HCT116 (cell line): ENCODE results near the gene CNTROB. TPM values are rescaled to one million over a fixed set of nuclear protein-coding genes. Genes with fewer than 3 reads are reported as not detected.

ENCODE experiments used
- ATAC-seq: fragments of 200-7000 bp; cut with Tn5 transposase; 2 replicates; pipeline ENCODE4 v1.9.1; 2020; ENCODE audit warnings: mild to moderate bottlenecking, moderate library complexity
- BruUV-seq: library from RNA; stranded (reverse); fragments of 400-500 nt; replicated peaks from 2 replicates; lab custom pipeline; 2021; lab: Mats Ljungman, UMichigan
- CTCF ChIA-PET: fragments of 300-600 bp; sonication (Branson Sonifier 250); formaldehyde crosslinking; loops from one replicate; lab custom pipeline; 2021; ENCODE audit warnings: antibody characterized with exemption; lab: Charles Lee
- POLR2A ChIA-PET: fragments of 300-600, 350-600 bp; sonication (Branson Sonifier 250); formaldehyde crosslinking; loops from one replicate; lab custom pipeline; 2021; ENCODE audit warnings: antibody characterized with exemption; lab: Charles Lee
- RAD21 ChIA-PET, 2 experiments: fragments of 300-600 bp; sonication (Branson Sonifier 250); formaldehyde crosslinking; loops; one replicate each; lab custom pipeline; 2023; ENCODE audit warnings: low total read pairs in 2 of 2; ENCODE audit not compliant: uncharacterized antibody in 2 of 2, unreplicated experiment in 2 of 2, low non-redundant PET in 1 of 2; lab: Charles Lee
- DNase-seq: peaks from one replicate; pipeline ENCODE4 v3.0.0-alpha.2; 2010; ENCODE audit warnings: low read depth, low spot score
- H2AFZ ChIP-seq: fragments of 200-600 bp; shearing (Covaris generic), sonication (generic); 2 replicates; pipeline ENCODE4 v1.6.1; 2017; ENCODE audit warnings: low read depth, mixed run types, mixed read lengths, antibody characterized with exemption, low read length; ENCODE audit not compliant: poor library complexity, severe bottlenecking
- H3K27ac ChIP-seq: 2 replicates; pipeline ENCODE4 v1.5.1; 2012; ENCODE audit warnings: low read depth, low read length
- H3K27me3 ChIP-seq: fragments of 200-600 bp; sonication (generic); 2 replicates; pipeline ENCODE4 v1.6.1; 2016; ENCODE audit warnings: mixed run types, low read length, mixed read lengths; ENCODE audit not compliant: insufficient read depth
- H3K36me3 ChIP-seq, 2 experiments: fragments of 200-500 bp in 1 of 2; fragments of 200-600 bp in 1 of 2; sonication (Bioruptor generic) in 1 of 2; sonication (generic) in 1 of 2; 2 replicates each; pipeline versions ENCODE4 v1.5.1 to v1.6.1; 2014 to 2016; ENCODE audit warnings: low read length in 2 of 2, inconsistent platforms in 1 of 2, mixed read lengths in 1 of 2, mixed run types in 1 of 2; ENCODE audit not compliant: insufficient read depth in 2 of 2, control insufficient read depth in 1 of 2
- H3K4me1 ChIP-seq, 2 experiments: fragments of 200-600 bp in 1 of 2; sonication (generic) in 1 of 2; 2 replicates each; pipeline versions ENCODE4 v1.5.1 to v1.6.1; 2012 to 2017; ENCODE audit warnings: low read length in 2 of 2, inconsistent platforms in 1 of 2, mild to moderate bottlenecking in 1 of 2, mixed read lengths in 1 of 2, mixed run types in 1 of 2, moderate library complexity in 1 of 2; ENCODE audit not compliant: insufficient read depth in 2 of 2, control insufficient read depth in 1 of 2
- H3K4me2 ChIP-seq: fragments of 200-600 bp; sonication (generic); 2 replicates; pipeline ENCODE4 v1.6.1; 2017; ENCODE audit warnings: mixed run types, low read length, mixed read lengths
- H3K4me3 ChIP-seq, 2 experiments: fragments of 200-600 bp in 1 of 2; sonication (generic) in 1 of 2; replicated peaks in 1 of 2; 2 replicates each; pipeline ENCODE4 v1.5.1; 2011 to 2016; ENCODE audit warnings: low read length in 2 of 2, control low read depth in 1 of 2, low read depth in 1 of 2, mild to moderate bottlenecking in 1 of 2, mixed read lengths in 1 of 2, mixed run types in 1 of 2
- H3K79me2 ChIP-seq: fragments of 200-600 bp; sonication (generic); 2 replicates; pipeline ENCODE4 v1.6.1; 2017; ENCODE audit warnings: mild to moderate bottlenecking, mixed run types, low read length, moderate library complexity, mixed read lengths; ENCODE audit not compliant: insufficient read depth
- H3K9ac ChIP-seq: fragments of 200-600 bp; sonication (generic); 2 replicates; pipeline ENCODE4 v1.6.1; 2016; ENCODE audit warnings: low read length, mixed read lengths
- H3K9me2 ChIP-seq: fragments of 200-600 bp; sonication (generic), shearing (Covaris generic); 2 replicates; pipeline ENCODE4 v1.6.1; 2017; ENCODE audit warnings: mixed run types, mild to moderate bottlenecking, moderate library complexity; ENCODE audit not compliant: insufficient read depth
- H3K9me3 ChIP-seq, 2 experiments: fragments of 200-500 bp in 1 of 2; fragments of 200-600 bp in 1 of 2; sonication (Bioruptor generic) in 1 of 2; sonication (generic) in 1 of 2; 2 replicates each; pipeline ENCODE4 v1.6.1; 2014 to 2017; ENCODE audit warnings: low read length in 2 of 2, mixed read lengths in 2 of 2, inconsistent platforms in 1 of 2, low read depth in 1 of 2, mild to moderate bottlenecking in 1 of 2, mixed run types in 1 of 2, moderate library complexity in 1 of 2; ENCODE audit not compliant: control insufficient read depth in 1 of 2, insufficient read depth in 1 of 2
- H4K20me1 ChIP-seq: fragments of 200-600 bp; sonication (generic), shearing (Covaris generic); 2 replicates; pipeline ENCODE4 v1.6.1; 2017; ENCODE audit warnings: mixed run types, mild to moderate bottlenecking, moderate library complexity; ENCODE audit not compliant: insufficient read depth
- EGR1 ChIP-seq: IDR thresholded peaks from 2 replicates; pipeline ENCODE4 v1.6.1; 2012; ENCODE audit warnings: low read depth
- EZH2phosphoT487 ChIP-seq: fragments of 200-600 bp; IDR thresholded peaks from 2 replicates; pipeline ENCODE4 v1.6.1; 2018; ENCODE audit warnings: antibody characterized with exemption, borderline replicate concordance
- FOSL1 ChIP-seq: IDR thresholded peaks from 2 replicates; pipeline ENCODE4 v1.6.1; 2012; ENCODE audit warnings: low read depth
- POLR2A ChIP-seq: IDR thresholded peaks from 2 replicates; pipeline ENCODE4 v1.7.0; 2011; ENCODE audit warnings: borderline replicate concordance; ENCODE audit not compliant: insufficient read depth, insufficient read length; ENCODE audit errors: extremely low read depth
- POLR2AphosphoS5 ChIP-seq: IDR thresholded peaks from 2 replicates; pipeline ENCODE4 v1.6.1; 2011; ENCODE audit warnings: mild to moderate bottlenecking, low read depth, low read length, moderate library complexity
- RAD21 ChIP-seq: IDR thresholded peaks from 2 replicates; pipeline ENCODE4 v1.6.1; 2012; ENCODE audit warnings: low read depth, mild to moderate bottlenecking
- SP1 ChIP-seq: IDR thresholded peaks from 2 replicates; pipeline ENCODE4 v1.6.1; 2012; ENCODE audit warnings: low read depth
- TCF7L2 ChIP-seq: IDR thresholded peaks from 2 replicates; pipeline ENCODE4 v1.7.0; 2011; ENCODE audit warnings: borderline replicate concordance, inconsistent platforms; ENCODE audit not compliant: insufficient read depth, insufficient read length; ENCODE audit errors: extremely low read depth
- ZNF274 ChIP-seq: fragments of 200-500 bp; sonication (Bioruptor generic); IDR thresholded peaks from 2 replicates; pipeline ENCODE4 v1.6.1; 2014; ENCODE audit warnings: mild to moderate bottlenecking, low read depth, low read length, inconsistent platforms
- intact Hi-C: fragments of 100-400 bp; cut with micrococcal nuclease; formaldehyde crosslinking; loops from 2 replicates; pipeline ENCODE4 v1.10.0; 2022
- total RNA-seq: library from RNA; stranded (reverse); gene quantifications from one replicate; pipeline ENCODE4 v1.2.1, GENCODE V29; 2021; ENCODE audit not compliant: unreplicated experiment
- TF ChIP-seq, protein P1 (sequence below): IDR thresholded peaks from 2 replicates; pipeline ENCODE4 v1.6.1; 2012
- TF ChIP-seq, protein P2 (sequence below): IDR thresholded peaks from 2 replicates; pipeline ENCODE4 v1.6.1; 2011; ENCODE audit warnings: mild to moderate bottlenecking, low read length, moderate library complexity; ENCODE audit not compliant: insufficient replicate concordance; ENCODE audit errors: extremely low read depth
- TF ChIP-seq, protein P3 (sequence below), 3 experiments: fragments of 200-600 bp in 1 of 3; sonication (generic) in 1 of 3; IDR thresholded peaks in 2 of 3; conservative IDR thresholded peaks in 1 of 3; 2 replicates each; pipeline ENCODE4 v1.5.1; 2012 to 2017; ENCODE audit warnings: low read depth in 2 of 3, low read length in 2 of 3, antibody characterized with exemption in 1 of 3, borderline replicate concordance in 1 of 3, control low read depth in 1 of 3, mild to moderate bottlenecking in 1 of 3, mixed read lengths in 1 of 3, mixed run types in 1 of 3, moderate library complexity in 1 of 3; ENCODE audit not compliant: insufficient read depth in 1 of 3
- TF ChIP-seq, protein P4 (sequence below): IDR thresholded peaks from 2 replicates; pipeline ENCODE4 v1.6.1; 2012; ENCODE audit warnings: low read depth

Gene CNTROB
- total RNA-seq, 1 experiment from 2014 or later: 54.6 TPM

DNA sequence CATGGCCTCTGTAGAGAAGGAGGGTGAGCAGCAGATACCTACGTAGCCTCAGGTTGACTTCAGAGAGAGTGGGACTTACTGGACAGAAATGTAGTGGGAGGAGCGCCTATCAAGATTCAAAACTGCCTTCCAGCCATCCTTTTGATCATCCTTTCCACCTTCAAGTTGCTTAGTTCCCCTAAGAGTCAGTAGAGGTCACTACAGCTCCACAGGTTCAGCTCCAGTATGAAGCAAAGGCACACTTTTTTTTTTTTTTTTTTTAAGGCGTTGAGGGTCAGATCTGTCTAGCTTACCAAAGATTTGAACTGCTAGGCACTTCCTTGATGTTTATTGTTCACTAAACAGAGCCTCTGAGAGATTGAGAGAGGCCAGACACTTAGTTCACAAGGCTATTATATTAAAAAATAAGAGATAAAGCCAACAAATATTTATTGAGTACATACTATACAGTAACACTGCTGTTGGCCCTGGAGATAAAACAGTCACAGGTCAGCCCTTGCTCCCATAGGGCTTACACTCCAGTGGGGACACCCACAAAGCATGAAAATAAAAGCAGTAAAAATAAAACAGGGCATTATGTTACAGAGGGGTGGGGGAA is 19.0 kb upstream of the CNTROB start:
- ATAC-seq (peak; percentile 83), DNase-seq (peak; percentile 81)
- RAD21 ChIA-PET: interaction anchor here (0.7 to 1.5 kb wide), 6 partner anchors 77 to 169 kb away, joined by 3 to 13 read pairs (median 3); no protein-coding TSS in a partner anchor
- BruUV-seq: no TSS peak
- Histone ChIP-seq H2AFZ (no peak overlapping the region), H3K9me2 (no peaks in the 10 kb centered on the region), H3K4me2 (no peak overlapping the region), H3K79me2 (no peaks in the 10 kb centered on the region), H3K4me3 (no peak overlapping the region), H3K27me3 (no peaks in the 10 kb centered on the region), H4K20me1 (no peaks in the 10 kb centered on the region), H3K36me3 (peaks cover 6% of the 10 kb centered on the region in 2 experiments; a peak in 2 of 4 replicates), H3K9ac (no peak overlapping the region), H3K4me1 (peaks cover 10 to 28% of the 10 kb centered on the region in 2 experiments; a peak in 3 of 4 replicates), H3K9me3 (no peaks in the 10 kb centered on the region), H3K27ac (no peak overlapping the region)
- CTCF ChIA-PET: interaction anchor here (0.6 to 3.3 kb wide), 16 partner anchors 19 to 170 kb away, joined by 3 to 55 read pairs (median 6); partner anchors contain the start of genes CNTROB and TRAPPC1
- TF ChIP-seq EGR1 (no peak), TCF7L2 (peak; percentile 41), POLR2A (no peak), ZNF274 (no peak), EZH2phosphoT487 (no peak), SP1 (no peak), POLR2AphosphoS5 (no peak), RAD21 (peak; percentile 92), FOSL1 (no peak)
- TF ChIP-seq, protein P1, sequence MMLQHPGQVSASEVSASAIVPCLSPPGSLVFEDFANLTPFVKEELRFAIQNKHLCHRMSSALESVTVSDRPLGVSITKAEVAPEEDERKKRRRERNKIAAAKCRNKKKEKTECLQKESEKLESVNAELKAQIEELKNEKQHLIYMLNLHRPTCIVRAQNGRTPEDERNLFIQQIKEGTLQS: no peak
- TF ChIP-seq, protein P2, sequence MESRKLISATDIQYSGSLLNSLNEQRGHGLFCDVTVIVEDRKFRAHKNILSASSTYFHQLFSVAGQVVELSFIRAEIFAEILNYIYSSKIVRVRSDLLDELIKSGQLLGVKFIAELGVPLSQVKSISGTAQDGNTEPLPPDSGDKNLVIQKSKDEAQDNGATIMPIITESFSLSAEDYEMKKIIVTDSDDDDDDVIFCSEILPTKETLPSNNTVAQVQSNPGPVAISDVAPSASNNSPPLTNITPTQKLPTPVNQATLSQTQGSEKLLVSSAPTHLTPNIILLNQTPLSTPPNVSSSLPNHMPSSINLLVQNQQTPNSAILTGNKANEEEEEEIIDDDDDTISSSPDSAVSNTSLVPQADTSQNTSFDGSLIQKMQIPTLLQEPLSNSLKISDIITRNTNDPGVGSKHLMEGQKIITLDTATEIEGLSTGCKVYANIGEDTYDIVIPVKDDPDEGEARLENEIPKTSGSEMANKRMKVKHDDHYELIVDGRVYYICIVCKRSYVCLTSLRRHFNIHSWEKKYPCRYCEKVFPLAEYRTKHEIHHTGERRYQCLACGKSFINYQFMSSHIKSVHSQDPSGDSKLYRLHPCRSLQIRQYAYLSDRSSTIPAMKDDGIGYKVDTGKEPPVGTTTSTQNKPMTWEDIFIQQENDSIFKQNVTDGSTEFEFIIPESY: no peak
- TF ChIP-seq, protein P3, sequence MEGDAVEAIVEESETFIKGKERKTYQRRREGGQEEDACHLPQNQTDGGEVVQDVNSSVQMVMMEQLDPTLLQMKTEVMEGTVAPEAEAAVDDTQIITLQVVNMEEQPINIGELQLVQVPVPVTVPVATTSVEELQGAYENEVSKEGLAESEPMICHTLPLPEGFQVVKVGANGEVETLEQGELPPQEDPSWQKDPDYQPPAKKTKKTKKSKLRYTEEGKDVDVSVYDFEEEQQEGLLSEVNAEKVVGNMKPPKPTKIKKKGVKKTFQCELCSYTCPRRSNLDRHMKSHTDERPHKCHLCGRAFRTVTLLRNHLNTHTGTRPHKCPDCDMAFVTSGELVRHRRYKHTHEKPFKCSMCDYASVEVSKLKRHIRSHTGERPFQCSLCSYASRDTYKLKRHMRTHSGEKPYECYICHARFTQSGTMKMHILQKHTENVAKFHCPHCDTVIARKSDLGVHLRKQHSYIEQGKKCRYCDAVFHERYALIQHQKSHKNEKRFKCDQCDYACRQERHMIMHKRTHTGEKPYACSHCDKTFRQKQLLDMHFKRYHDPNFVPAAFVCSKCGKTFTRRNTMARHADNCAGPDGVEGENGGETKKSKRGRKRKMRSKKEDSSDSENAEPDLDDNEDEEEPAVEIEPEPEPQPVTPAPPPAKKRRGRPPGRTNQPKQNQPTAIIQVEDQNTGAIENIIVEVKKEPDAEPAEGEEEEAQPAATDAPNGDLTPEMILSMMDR (IDR thresholded peaks at IDR 0.05 in 2 of 3, conservative IDR thresholded peaks at IDR 0.05 in 1 of 3; ENCODE audit: borderline replicate concordance in 1 of 3, insufficient read depth in 1 of 3, low read depth in 2 of 3, low read length in 2 of 3): peak; percentile 80 to 91 (median 86)
- TF ChIP-seq, protein P4, sequence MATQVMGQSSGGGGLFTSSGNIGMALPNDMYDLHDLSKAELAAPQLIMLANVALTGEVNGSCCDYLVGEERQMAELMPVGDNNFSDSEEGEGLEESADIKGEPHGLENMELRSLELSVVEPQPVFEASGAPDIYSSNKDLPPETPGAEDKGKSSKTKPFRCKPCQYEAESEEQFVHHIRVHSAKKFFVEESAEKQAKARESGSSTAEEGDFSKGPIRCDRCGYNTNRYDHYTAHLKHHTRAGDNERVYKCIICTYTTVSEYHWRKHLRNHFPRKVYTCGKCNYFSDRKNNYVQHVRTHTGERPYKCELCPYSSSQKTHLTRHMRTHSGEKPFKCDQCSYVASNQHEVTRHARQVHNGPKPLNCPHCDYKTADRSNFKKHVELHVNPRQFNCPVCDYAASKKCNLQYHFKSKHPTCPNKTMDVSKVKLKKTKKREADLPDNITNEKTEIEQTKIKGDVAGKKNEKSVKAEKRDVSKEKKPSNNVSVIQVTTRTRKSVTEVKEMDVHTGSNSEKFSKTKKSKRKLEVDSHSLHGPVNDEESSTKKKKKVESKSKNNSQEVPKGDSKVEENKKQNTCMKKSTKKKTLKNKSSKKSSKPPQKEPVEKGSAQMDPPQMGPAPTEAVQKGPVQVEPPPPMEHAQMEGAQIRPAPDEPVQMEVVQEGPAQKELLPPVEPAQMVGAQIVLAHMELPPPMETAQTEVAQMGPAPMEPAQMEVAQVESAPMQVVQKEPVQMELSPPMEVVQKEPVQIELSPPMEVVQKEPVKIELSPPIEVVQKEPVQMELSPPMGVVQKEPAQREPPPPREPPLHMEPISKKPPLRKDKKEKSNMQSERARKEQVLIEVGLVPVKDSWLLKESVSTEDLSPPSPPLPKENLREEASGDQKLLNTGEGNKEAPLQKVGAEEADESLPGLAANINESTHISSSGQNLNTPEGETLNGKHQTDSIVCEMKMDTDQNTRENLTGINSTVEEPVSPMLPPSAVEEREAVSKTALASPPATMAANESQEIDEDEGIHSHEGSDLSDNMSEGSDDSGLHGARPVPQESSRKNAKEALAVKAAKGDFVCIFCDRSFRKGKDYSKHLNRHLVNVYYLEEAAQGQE: no peak
- POLR2A ChIA-PET: interaction anchor here (0.6 to 1.4 kb wide), 2 partner anchors 19 to 128 kb away, joined by 3 to 5 read pairs; partner anchors contain the start of genes CNTROB and TRAPPC1
- intact Hi-C loops: loop anchor here (1.0 to 5.0 kb wide), 5 partner anchors 75 to 170 kb away; no protein-coding TSS in a partner anchor
